ENCODE results near the gene ZNF107. TPM values are rescaled to one million over a fixed set of nuclear protein-coding genes. Genes with fewer than 3 reads are reported as not detected.
A peak's percentile ranks its signal among the peaks of the same experiment; 100 is the strongest.
"Not testable (repeated sequence)": the region's sequence is repeated elsewhere in the genome, so short reads cannot be mapped to it uniquely, and the experiment has no call there.

ZNF107 gene
- total and polyA plus RNA-seq, 2 of the 4 experiments (the other 2 are of a cell fraction): 2.0 to 2.5 TPM

DNA sequence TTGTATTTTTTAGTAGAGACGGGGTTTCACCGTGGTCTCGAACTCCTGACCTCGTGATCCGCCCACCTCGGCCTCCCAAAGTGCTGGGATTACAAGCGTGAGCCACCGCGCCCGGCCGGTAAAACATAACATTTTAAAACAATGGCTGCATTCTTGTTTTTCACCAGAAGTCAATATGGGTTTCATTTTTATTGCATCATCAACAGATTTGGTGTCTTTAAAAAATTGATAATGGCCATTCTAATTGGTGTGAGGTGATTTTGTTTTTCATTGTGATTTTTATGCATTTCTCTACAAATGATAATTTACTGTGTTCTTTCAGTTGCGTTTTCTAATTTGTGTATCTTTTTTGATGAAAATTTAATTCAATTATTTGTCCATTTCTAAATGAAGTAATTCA is 31.9 kb downstream of the ZNF107 start:
- ATAC-seq (ENCODE audit: low read depth); H3K4me3 ChIP-seq (ENCODE audit: insufficient read depth, low read depth, low read length); H3K4me2 ChIP-seq (ENCODE audit: low read depth, low read length); H3K18ac ChIP-seq (ENCODE audit: low read depth, low read length); DNase-seq; in situ Hi-C loops (cut with MboI; ENCODE audit: low sequenced_read_pairs); CTCF ChIA-PET; H3K9me1 ChIP-seq (ENCODE audit: insufficient read depth, low read length); H4K20me1 ChIP-seq (ENCODE audit: insufficient read depth, low read length); BruUV-seq (replicated peaks); H4K91ac ChIP-seq (ENCODE audit: insufficient read depth, low read depth, low read length); H2BK15ac ChIP-seq (ENCODE audit: low read depth, low read length); H2AFZ ChIP-seq (replicated peaks; ENCODE audit: low read length, poor library complexity); H3K4me1 ChIP-seq (ENCODE audit: control insufficient read depth, insufficient read depth, low read length); H3K14ac ChIP-seq (replicated peaks; ENCODE audit: low read depth, low read length); POLR2A ChIA-PET (ENCODE audit: unreplicated experiment); H3K79me1 ChIP-seq (ENCODE audit: low read depth in 1 of 2, low read length in 2 of 2); H2BK5ac ChIP-seq (ENCODE audit: low read depth, low read length, poor library complexity, severe bottlenecking); H2BK120ac ChIP-seq (ENCODE audit: low read depth, low read length); H2AK9ac ChIP-seq (replicated peaks; ENCODE audit: low read depth, low read length, poor library complexity); intact Hi-C loops (cut with micrococcal nuclease); H2AK5ac ChIP-seq (ENCODE audit: low read depth, low read length); H4K5ac ChIP-seq (ENCODE audit: low read depth, low read length); H4K8ac ChIP-seq (ENCODE audit: low read depth in 2 of 2, low read length in 2 of 2); H3K23ac ChIP-seq (ENCODE audit: low read depth, low read length); H3K4ac ChIP-seq (ENCODE audit: low read depth, low read length); dilution Hi-C loops (cut with HindIII; ENCODE audit: low sequenced_read_pairs, unreplicated experiment); H2BK20ac ChIP-seq (ENCODE audit: low read depth, low read length); H3K56ac ChIP-seq (ENCODE audit: extremely low read depth, insufficient read depth, low read length); H3K27ac ChIP-seq (ENCODE audit: insufficient read depth, low read length); H3K27me3 ChIP-seq (ENCODE audit: control insufficient read depth, insufficient read depth, low read length); H3K9ac ChIP-seq (ENCODE audit: low read depth, low read length): not testable (repeated sequence)
- Histone ChIP-seq H3K36me3 (ENCODE audit: control insufficient read depth, insufficient read depth, low read length) (peaks cover 15% of the 10 kb centered on the region), H3K9me3 (ENCODE audit: control insufficient read depth, insufficient read depth, low read length) (peaks cover 20% of the 10 kb centered on the region)
- peak; percentile 42 for TF ChIP-seq CEBPB (IDR thresholded peaks at IDR 0.05; ENCODE audit: low read depth, low read length)
- WGBS, 2 experiments (ENCODE audit: extremely low coverage in 2 of 2, insufficient read length in 1 of 2): 100% methylated on average over 1 of the region's 12 CpGs; no CpG with 5 or more reads in 1 of the 2 experiments
